ENCODE measurements around the gene DDX42. TPM values are rescaled to one million over a fixed set of nuclear protein-coding genes. Genes with fewer than 3 reads are reported as not detected.

Gene DDX42
- total and polyA plus RNA-seq, 8 donors: 42.7 to 346 (median 186) TPM

DNA sequence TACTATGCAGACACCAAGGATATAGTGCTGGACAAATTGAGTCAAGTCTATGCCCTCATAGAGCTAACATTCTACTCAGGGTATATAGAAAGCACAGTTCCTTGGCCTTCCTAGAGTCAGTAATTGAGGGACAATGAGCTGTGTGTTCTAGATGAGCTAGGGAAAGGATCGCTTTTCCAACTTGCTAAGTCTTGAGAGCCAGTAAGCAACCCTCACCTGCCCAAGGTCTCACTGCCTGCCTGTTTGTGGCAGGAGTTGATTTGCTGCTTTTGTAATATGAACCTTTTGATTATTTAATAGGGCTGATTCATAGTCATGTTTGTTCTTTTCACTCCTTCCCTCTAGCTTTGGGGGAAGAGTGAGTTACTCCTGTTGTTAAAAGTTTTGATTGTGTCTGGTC is 6.5 kb downstream of the DDX42 start:
- WGBS, 5 donors: 33 to 68% (median 58%) methylated on average over 1 of the region's 1 CpG

DNA sequence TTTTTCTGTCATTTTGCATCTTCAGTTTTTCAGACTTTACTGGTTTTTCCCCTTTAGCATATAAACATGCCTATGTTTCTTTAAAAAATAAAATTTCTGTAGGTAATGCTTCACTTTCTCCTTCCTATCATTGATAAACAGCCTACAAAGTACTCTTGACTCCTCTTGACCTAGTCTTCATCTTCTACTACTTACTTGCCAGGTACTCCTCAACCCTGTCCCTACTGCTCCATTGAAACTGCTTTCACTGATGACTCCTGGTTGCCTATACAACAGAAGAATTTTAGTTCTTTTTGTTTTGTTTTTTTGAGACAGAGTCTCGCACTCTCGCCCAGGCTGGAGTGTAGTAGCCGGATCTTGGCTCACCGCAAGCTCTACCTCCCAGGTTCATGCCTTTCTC is 7.0 kb downstream of the DDX42 start:
- Histone ChIP-seq H3K4me1 (peaks cover 30 to 95% (median 60%) of the 10 kb centered on the region in 4 donors), H3K9me3 (no peaks in the 10 kb centered on the region), H3K27ac (peak overlapping the region in 4 of 5 donors; percentile 31 to 54 (median 48)), H3K27me3 (no peaks in the 10 kb centered on the region), H3K36me3 (peaks cover 5 to 44% (median 41%) of the 10 kb centered on the region in 4 donors), H3K4me3 (no peak overlapping the region)
- 93 to 100% (median 96%) methylated on average over 4 of the region's 4 CpGs for WGBS, 5 donors
- DNase-seq: no peak
- intact Hi-C loops (cut with DNase I; ENCODE audit: low total_unique reads): no loop called here
- no peak for TF ChIP-seq POLR2A (IDR thresholded peaks at IDR 0.05)
- TF ChIP-seq, protein P1, sequence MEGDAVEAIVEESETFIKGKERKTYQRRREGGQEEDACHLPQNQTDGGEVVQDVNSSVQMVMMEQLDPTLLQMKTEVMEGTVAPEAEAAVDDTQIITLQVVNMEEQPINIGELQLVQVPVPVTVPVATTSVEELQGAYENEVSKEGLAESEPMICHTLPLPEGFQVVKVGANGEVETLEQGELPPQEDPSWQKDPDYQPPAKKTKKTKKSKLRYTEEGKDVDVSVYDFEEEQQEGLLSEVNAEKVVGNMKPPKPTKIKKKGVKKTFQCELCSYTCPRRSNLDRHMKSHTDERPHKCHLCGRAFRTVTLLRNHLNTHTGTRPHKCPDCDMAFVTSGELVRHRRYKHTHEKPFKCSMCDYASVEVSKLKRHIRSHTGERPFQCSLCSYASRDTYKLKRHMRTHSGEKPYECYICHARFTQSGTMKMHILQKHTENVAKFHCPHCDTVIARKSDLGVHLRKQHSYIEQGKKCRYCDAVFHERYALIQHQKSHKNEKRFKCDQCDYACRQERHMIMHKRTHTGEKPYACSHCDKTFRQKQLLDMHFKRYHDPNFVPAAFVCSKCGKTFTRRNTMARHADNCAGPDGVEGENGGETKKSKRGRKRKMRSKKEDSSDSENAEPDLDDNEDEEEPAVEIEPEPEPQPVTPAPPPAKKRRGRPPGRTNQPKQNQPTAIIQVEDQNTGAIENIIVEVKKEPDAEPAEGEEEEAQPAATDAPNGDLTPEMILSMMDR (IDR thresholded peaks at IDR 0.05): no peak
- no peak for TF ChIP-seq EP300 (IDR thresholded peaks at IDR 0.05)
- TF ChIP-seq POLR2AphosphoS5 (IDR thresholded peaks at IDR 0.05): no peak

More for the DNA sequence above, 6.5 kb downstream of the DDX42 start:
- Histone ChIP-seq H3K9me3 (no peaks in the 10 kb centered on the region), H3K27ac (peak overlapping the region; percentile 7 to 54 (median 43)), H3K36me3 (peaks cover 5 to 43% (median 41%) of the 10 kb centered on the region in 4 donors), H3K4me1 (peaks cover 34 to 96% (median 64%) of the 10 kb centered on the region in 4 donors), H3K27me3 (no peaks in the 10 kb centered on the region), H3K4me3 (no peak overlapping the region)
- TF ChIP-seq, protein P1 (IDR thresholded peaks at IDR 0.05): no peak
- TF ChIP-seq EP300 (IDR thresholded peaks at IDR 0.05) (no peak), POLR2AphosphoS5 (IDR thresholded peaks at IDR 0.05) (no peak), POLR2A (IDR thresholded peaks at IDR 0.05) (no peak)
- intact Hi-C loops (cut with DNase I; ENCODE audit: low total_unique reads): no loop called here
- peak; percentile 36 to 41 for DNase-seq

DNA sequence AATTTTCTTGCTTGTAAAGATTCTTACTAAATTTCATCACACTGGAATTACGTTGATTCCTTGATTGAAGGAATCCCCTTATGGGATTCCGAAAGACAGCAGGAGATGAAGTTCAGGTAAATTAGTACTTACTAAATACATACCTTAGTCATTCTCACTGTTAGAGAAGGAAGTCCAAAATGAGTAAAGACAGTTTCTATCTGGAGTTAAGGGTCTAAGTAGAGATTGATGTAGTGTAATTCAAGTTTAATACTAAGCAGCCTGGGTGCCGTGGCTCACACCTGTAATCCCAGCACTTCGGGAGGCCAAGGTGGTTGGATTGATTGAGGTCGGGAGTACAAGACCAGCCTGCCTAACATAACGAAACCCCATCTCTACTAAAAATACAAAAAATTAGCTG is 9.6 kb downstream of the DDX42 start:
- H3K27me3 ChIP-seq: no peaks in the 10 kb centered on the region
- H3K4me1 ChIP-seq: peaks cover 17 to 69% (median 44%) of the 10 kb centered on the region in 4 donors
- no peaks in the 10 kb centered on the region for H3K9me3 ChIP-seq
- TF ChIP-seq, protein P1 (IDR thresholded peaks at IDR 0.05): no peak
- peaks cover 14 to 59% (median 50%) of the 10 kb centered on the region in 4 donors for H3K36me3 ChIP-seq
- WGBS, 5 donors: 79 to 87% (median 83%) methylated on average over 6 of the region's 6 CpGs
- H3K4me3 ChIP-seq: no peak overlapping the region
- DNase-seq: no peak
- intact Hi-C loops (cut with DNase I; ENCODE audit: low total_unique reads): no loop called here
- H3K27ac ChIP-seq: no peak overlapping the region

DNA sequence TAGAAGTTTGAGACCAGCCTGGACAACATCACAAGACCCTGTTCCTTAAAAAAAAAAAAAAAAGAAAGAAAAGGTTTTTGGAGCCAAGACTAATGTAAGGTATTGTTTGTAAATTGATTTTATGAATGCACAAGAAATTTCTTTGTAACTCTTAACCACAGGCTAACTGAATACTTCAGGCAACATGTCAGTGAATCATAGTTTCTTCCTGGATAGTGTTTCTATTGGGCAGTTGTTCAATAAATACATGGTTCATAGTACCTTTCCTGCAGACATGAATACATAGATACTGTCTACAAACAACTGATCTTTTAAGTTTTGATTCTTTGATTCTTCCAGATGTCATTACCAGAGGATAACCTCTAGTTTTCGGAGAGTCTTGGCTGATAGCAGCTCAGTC is 11.6 kb downstream of the DDX42 start:
- TF ChIP-seq POLR2AphosphoS5 (IDR thresholded peaks at IDR 0.05): no peak
- TF ChIP-seq, protein P1 (IDR thresholded peaks at IDR 0.05): no peak
- no peak for TF ChIP-seq POLR2A (IDR thresholded peaks at IDR 0.05)
- no peak for TF ChIP-seq EP300 (IDR thresholded peaks at IDR 0.05)
- Histone ChIP-seq H3K9me3 (no peaks in the 10 kb centered on the region), H3K27ac (no peak overlapping the region), H3K27me3 (no peaks in the 10 kb centered on the region), H3K4me3 (no peak overlapping the region), H3K36me3 (peaks cover 24 to 77% (median 56%) of the 10 kb centered on the region in 4 donors), H3K4me1 (peaks cover 6 to 55% (median 30%) of the 10 kb centered on the region in 4 donors)
- WGBS, 5 donors: 84 to 100% (median 90%) methylated on average over 1 of the region's 1 CpG
- intact Hi-C loops (cut with DNase I; ENCODE audit: low total_unique reads): no loop called here
- no peak for DNase-seq
